Fibroblast of skin of scalp (primary cell): ENCODE results near the gene SIGLEC15. TPM values are rescaled to one million over a fixed set of nuclear protein-coding genes. Genes with fewer than 3 reads are reported as not detected.
"Not testable (repeated sequence)": the region's sequence is repeated elsewhere in the genome, so short reads cannot be mapped to it uniquely, and the experiment has no call there.

Experiments
- DNase-seq: peaks from one replicate; pipeline ENCODE4 v3.0.0-alpha.2; 2013
- polyA plus RNA-seq, 2 experiments: library from polyadenylated mRNA; unstranded; fragments of 120-200 nt; gene quantifications; one replicate each; pipeline ENCODE4 v1.2.1, GENCODE V29; 2013; ENCODE audit not compliant: insufficient read length in 2 of 2

SIGLEC15 gene, protein sequence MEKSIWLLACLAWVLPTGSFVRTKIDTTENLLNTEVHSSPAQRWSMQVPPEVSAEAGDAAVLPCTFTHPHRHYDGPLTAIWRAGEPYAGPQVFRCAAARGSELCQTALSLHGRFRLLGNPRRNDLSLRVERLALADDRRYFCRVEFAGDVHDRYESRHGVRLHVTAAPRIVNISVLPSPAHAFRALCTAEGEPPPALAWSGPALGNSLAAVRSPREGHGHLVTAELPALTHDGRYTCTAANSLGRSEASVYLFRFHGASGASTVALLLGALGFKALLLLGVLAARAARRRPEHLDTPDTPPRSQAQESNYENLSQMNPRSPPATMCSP
- 0.18 TPM for polyA plus RNA-seq (2013, experiment 1 of 2; ENCODE audit: insufficient read length)
- 0.48 TPM for polyA plus RNA-seq (2013, experiment 2 of 2; ENCODE audit: insufficient read length)

GRCh38 chr18:45825258-45826044, at the start of gene SIGLEC15:
SIGLEC15 (plus strand) TSS chr18:45825675; CDS start chr18:45825729, 54 bp downstream.
- DNase-seq, result no peak

- no peak for DNase-seq
Observed at GRCh38 chr18:45775743-45776142, 49.7 kb upstream of the SIGLEC15 start.

- peak; percentile 86 for DNase-seq
Observed at GRCh38 chr18:45777393-45777792, 48.1 kb upstream of the SIGLEC15 start.

- peak; percentile 42 for DNase-seq
Observed at GRCh38 chr18:45780568-45780967, 44.9 kb upstream of the SIGLEC15 start.

DNA sequence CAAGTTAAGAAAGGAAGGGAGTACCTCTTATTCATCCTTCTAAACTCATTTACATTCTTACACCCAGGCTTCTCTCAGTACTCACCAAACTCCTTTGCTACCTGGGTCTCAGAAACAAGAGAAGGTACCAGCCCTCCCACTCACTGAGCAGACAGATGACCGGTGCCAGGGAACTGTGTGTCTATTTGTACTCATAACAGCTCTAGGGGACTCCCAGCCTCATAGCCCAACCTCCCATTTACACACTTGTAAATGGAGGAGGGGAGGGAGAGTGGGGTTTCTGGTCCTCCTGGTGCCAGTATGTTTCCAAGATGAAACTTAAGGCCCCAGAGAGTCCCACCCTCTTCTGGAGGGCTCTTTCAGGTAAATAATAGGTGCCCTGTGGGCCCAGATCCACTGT, 42.8 kb upstream of the SIGLEC15 start:
- no peak for DNase-seq

DNA sequence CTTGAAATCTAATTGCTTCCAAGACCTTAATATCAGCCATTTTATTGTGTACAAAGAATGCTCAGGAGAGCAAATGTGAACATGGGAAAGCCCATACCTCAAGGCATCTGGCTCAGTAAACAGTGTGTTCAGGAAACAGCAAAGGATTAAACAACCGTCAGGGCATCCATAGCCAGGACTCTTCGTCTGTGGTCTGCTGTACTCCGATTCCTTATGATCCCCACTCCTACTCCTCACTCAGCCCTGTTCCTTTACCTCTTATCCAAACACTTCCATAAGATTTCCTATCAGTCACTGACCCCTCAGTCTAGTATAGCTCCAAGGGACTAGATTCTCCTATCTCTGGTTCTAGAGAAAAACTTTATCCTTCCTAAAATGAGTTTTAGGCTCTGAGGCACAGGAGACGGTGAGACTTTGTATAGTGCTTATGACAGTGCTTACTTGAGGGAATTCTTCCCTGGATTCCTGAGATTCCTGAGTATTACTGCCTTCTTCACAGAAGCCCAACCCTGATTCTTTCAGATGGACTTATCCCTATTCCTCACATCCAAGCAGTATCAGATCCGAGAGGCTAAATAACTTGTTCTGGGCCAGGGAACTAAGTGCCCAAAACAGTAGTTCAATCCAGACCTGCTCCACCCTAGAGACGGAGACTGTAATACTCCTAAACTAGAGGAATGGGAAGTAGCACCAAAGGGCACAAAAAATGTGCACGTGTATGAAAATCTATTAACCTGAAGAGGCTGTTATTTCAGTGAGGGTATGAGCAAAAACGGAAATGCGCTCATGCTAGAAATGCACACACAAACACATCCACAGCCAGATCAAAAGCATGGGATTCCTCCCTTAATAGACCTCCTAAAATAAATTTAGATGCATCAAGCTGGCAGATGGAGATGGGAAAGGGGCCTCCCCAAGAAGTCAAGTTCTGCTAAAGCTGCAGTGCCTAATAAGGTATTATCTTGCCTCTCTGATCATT, 42.1 kb upstream of the SIGLEC15 start:
- peak; percentile 87 for DNase-seq

- DNase-seq, result peak; percentile 78
Observed at GRCh38 chr18:45785134-45785533, 40.3 kb upstream of the SIGLEC15 start.

DNA sequence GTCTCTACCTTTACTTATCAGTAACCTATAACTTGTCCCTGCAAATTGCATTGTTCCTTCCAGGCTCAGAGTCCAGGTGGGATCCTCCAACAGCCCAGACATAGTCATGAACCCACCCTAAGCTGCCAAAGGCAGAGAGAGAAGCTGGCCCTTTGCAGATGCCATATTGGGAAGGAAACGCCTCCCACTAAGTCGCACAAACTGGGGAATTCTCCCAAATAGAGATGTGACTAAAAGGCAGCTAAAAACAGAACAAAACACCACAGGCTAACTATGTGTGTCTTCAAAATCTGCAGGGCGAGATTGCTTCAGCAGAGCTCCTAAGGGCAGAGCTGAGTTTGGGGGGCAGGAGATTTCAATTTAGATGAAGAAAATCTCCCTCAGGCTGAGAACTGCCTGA, 38.5 kb upstream of the SIGLEC15 start:
- no peak for DNase-seq

GRCh38 chr18:45787346-45787745, 38.1 kb upstream of the SIGLEC15 start:
- no peak for DNase-seq

DNA sequence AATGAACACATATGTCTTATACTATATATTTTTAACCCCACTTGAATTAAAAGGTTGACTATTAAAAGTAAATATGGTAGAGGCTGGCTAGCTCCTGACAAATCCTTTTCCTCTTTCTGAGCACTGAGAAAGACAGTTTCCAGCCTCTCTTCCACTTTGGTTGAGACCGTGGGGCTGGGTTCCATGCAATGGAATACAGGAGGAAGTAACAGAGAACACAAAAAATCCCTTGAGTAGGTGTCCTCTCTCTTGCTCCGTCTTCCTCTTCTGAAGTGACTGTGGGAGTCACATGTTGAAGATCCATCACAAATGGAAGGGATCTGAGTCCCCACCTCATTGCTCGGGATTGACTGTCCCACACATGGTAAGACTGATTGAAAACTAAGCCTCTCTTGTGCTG, 36.6 kb upstream of the SIGLEC15 start:
- no peak for DNase-seq

DNA sequence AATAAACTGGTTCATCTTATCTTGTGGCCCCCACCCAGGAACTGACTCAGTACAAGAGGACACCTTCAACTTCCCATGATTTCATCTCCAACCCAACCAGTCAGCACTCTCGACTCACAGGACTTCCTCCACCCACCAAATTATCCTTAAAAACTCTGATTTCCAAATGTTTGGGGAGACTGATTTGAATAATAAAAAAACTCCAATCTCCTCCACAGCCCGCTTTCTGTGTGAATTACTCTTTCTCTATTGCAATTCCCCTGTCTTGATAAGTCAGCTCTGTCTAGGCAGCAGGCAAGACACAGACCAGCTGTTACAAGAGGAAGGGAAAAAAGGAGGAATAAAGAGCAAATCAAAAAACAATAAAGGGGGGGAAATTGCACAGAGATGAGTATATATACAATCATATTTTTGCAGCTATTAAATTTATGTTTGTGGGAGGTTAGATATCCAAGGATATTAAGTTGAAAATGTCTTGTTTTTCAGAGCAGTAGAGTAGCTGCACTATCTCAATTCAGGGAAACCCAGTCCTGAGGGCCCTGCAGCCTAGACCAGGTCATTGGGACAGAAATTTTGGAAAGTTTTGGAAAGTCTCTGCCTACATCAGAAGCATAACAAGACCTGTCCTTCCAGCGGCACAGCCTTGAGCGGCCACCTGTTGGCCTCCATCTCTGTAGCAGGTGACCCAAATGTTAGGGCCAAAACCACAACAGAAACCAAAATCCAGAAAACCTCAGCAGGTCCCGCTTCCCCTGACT, 32.8 kb upstream of the SIGLEC15 start:
- DNase-seq, result no peak

DNA sequence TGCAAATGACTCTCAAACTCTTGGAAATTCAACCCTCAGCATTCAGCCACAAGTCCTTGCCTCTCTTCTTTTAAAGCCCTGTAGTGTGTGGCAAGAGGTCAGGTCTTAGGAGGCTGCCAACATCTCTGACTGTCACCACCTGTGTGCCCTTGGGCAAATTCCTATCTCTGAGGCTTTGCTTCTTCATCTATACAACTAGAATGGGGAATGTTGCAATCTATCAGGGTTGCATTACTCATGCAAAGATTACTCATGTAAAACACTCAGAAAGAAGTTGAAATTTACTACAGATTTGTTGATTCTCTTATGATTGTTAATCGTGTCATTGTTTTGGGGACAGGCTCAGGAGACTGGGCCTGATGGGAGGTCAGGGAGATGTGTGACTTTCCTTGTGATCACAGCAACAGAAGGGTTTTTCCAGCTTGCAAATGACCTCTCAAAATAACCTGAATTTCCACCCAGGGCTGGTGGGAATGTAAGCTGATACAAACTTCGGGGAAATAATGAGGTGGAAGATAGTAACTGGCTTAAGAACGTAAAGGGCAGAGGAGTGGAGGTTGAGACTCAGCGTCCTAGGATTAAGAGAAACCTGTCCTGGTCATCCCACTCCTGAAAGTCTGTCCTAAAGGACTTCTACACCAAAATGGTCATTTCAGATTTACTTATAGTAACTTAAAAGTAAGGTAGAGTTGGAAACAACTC, 32.1 kb upstream of the SIGLEC15 start:
- peak; percentile 84 for DNase-seq

- peak; percentile 50 for DNase-seq
Observed at GRCh38 chr18:45801416-45802004, 24.0 kb upstream of the SIGLEC15 start.

DNA sequence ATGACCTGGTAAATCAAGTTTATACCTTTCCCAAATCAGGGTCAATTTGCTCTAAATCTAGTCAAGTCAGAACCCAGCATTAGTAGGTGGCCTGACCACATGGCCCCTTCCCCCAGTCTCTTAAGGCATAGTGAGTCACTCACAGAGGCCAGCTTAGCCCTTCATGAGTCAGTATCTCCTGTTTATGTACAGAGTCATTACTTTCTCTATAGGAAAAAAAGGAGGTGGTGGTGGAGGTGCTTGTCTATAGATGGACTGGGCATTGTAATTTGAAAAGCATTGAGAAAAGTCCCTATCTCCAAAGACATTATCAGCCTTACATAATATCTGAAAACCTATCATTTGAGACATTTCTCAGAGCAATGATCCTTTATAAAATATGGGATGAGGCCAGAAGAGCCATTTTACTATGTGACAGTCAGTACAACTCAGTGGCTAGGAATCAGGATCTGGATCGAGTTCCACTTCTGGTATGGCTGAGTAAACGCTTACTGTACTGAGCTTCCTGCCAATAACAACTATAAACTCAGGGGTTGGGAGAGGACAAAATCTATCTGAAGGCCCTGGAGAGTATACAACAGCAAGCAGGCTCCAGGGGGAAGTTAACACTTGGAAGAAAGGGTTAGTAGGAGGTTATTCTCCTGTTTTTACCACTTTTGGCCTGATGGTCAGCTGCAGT, 22.5 kb upstream of the SIGLEC15 start:
- peak; percentile 97 for DNase-seq

GRCh38 chr18:45805551-45805950, 19.9 kb upstream of the SIGLEC15 start:
- DNase-seq, result no peak

- peak; percentile 69 for DNase-seq
Observed at GRCh38 chr18:45806226-45806625, 19.2 kb upstream of the SIGLEC15 start.

DNA sequence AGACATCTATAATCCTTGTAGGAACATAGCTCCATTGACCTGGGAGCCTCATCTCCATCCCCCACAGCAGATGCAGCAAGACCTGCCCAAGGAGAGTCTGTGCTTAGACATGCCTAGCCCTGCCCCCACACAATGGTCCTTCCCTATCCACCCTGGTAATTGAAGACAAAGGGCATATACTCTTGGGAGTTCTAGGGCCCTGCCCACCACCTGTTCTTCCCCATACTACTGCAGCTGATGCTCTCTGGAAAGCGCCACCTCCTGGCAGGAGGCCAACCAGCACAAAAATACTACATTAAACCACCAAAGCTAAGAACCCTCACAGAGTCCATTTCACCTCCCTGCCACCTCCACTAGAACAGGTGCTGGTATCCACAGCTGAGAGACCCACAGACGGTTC, 18.3 kb upstream of the SIGLEC15 start:
- not testable (repeated sequence) for DNase-seq

DNA sequence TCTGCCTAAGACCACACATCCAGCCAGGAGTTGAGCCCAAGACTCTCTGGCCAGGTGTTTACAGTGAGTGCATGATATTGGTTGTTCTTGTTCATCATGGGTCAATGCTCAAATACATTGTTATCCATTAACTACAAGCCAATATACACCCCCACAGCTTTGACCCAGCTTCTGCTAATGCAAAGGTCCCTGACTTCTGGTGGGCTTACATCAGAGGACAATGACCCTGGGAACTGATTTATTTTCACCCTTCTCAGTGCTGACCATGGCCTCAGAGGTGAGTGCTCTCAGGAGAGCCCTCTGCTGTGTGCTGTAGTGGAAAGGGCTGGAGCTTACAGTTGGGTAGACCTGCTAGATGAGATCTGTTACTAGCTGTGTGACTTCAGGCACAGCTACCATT, 10.7 kb upstream of the SIGLEC15 start:
- not testable (repeated sequence) for DNase-seq

DNA sequence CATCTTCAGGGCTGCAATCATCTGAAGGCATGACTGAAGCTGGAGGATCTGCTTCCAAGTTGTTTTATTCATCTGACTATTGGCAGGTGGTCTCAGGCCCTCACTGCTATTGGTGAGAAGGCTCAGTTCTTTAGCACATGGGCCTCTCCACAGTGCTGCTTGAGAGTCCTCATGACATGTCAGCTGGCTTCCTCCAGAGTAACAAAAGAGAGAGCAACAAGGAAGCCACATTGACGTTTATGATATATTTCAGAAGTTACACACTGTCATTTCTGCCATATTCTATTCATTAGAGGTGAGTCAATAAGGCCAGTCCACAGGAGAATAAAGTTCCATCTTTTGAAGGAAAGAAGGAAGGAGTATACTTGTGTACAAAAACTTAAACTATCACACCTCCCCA, 7.9 kb upstream of the SIGLEC15 start:
- no peak for DNase-seq

DNA sequence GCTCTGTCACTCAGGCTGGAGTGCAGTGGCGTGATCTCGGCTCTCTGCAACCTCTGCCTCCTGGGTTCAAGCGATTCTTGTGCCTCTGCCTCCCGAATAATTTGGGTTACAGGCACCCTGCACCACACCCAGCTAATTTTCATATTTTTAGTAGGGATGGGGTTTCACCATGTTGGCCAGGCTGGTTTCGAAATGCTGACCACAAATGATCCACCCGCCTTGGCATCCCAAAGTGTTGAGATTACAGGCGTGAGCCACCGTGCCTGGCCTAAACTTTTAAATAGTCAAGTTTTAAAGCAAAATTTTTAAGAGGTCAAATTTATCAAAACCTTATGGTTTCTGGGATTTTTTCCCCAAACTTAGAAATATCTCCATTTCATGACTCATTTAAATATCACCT, 6.7 kb upstream of the SIGLEC15 start:
- DNase-seq, result peak; percentile 28
